ENCODE results near the gene SP9. TPM values are rescaled to one million over a fixed set of nuclear protein-coding genes. Genes with fewer than 3 reads are reported as not detected.

The SP9 gene
- total RNA-seq, 1 donor from 2014 or later: 0.56 TPM

DNA sequence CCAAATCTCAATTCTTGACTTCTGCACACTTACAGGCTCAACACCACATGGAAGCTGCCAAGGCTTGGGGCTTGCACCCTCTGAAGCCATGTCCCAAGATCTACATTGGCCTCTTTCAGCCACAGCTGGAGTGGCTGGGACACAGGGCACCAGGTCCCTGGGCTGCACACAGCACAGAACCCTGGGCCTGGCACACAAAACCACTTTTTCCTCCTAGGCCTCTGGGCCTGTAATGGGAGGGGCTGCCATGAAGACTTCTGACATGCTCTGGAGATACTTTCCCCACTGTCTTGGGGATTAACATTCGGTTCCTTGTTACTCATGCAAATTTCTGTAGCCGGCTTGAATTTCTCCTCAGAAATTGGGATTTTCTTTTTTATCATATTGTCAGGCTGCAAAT, 29.9 kb downstream of the SP9 start:
- DNase-seq (ENCODE audit: extremely low spot score, unreplicated experiment): no peak
- peaks cover 7% of the 10 kb centered on the region for H3K9me3 Mint-ChIP-seq
- H3K27ac Mint-ChIP-seq: no peak overlapping the region
- peaks cover 60% of the 10 kb centered on the region for H3K36me3 Mint-ChIP-seq
- no peaks in the 10 kb centered on the region for H3K27me3 Mint-ChIP-seq
- TF ChIP-seq, protein P1, sequence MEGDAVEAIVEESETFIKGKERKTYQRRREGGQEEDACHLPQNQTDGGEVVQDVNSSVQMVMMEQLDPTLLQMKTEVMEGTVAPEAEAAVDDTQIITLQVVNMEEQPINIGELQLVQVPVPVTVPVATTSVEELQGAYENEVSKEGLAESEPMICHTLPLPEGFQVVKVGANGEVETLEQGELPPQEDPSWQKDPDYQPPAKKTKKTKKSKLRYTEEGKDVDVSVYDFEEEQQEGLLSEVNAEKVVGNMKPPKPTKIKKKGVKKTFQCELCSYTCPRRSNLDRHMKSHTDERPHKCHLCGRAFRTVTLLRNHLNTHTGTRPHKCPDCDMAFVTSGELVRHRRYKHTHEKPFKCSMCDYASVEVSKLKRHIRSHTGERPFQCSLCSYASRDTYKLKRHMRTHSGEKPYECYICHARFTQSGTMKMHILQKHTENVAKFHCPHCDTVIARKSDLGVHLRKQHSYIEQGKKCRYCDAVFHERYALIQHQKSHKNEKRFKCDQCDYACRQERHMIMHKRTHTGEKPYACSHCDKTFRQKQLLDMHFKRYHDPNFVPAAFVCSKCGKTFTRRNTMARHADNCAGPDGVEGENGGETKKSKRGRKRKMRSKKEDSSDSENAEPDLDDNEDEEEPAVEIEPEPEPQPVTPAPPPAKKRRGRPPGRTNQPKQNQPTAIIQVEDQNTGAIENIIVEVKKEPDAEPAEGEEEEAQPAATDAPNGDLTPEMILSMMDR (conservative IDR thresholded peaks at IDR 0.05): no peak
- H3K4me3 Mint-ChIP-seq: no peak overlapping the region
- no peaks in the 10 kb centered on the region for H3K4me1 Mint-ChIP-seq (ENCODE audit: unreplicated experiment)

DNA sequence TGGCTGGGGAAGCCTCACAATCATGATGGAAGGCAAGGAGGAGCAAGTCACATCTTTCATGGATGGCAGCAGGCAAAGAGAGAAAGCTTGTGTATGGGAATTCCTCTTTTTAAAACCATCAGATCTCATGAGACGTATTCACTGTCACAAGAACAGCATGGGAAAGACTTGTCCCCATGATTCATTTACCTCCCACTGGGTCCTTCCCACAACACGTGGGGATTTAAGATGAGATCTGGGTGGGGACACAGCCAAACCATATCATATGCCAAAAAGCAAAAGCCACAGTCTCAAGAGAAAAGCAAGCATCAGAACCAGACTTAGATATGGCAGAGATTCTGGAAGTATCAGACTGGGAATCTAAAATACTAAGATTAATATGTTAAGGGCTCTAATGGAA, 30.8 kb downstream of the SP9 start:
- Mint-ChIP-seq H3K9me3 (peaks cover 7% of the 10 kb centered on the region), H3K27me3 (no peaks in the 10 kb centered on the region), H3K36me3 (peaks cover 60% of the 10 kb centered on the region), H3K27ac (no peak overlapping the region), H3K4me3 (no peak overlapping the region), H3K4me1 (ENCODE audit: unreplicated experiment) (no peaks in the 10 kb centered on the region)
- DNase-seq (ENCODE audit: extremely low spot score, unreplicated experiment): no peak
- TF ChIP-seq, protein P1 (conservative IDR thresholded peaks at IDR 0.05): no peak

DNA sequence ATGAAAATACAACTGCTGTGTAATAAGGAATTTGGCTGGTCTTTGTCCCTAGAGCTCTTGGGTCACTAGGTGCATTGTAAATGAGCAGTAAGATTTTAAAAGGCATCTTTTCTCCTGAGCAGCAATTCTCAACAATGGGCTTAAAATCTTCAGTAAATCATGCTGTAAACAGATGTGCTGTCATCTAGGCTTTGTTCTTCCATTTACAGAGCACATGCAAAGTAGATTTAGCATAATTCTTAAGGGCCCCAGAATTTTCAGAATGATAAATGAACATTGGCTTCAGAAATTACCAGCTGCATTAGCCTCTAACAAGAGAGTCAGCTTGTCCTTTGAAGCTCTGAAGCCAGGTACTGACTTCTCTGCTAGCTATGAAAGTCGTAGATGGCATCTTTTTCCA, 33.9 kb downstream of the SP9 start:
- Mint-ChIP-seq H3K36me3 (peaks cover 51% of the 10 kb centered on the region), H3K9me3 (peaks cover 7% of the 10 kb centered on the region), H3K4me3 (no peak overlapping the region), H3K27me3 (no peaks in the 10 kb centered on the region), H3K27ac (no peak overlapping the region), H3K4me1 (ENCODE audit: unreplicated experiment) (no peaks in the 10 kb centered on the region)
- TF ChIP-seq, protein P1 (conservative IDR thresholded peaks at IDR 0.05): no peak
- DNase-seq (ENCODE audit: extremely low spot score, unreplicated experiment): no peak

DNA sequence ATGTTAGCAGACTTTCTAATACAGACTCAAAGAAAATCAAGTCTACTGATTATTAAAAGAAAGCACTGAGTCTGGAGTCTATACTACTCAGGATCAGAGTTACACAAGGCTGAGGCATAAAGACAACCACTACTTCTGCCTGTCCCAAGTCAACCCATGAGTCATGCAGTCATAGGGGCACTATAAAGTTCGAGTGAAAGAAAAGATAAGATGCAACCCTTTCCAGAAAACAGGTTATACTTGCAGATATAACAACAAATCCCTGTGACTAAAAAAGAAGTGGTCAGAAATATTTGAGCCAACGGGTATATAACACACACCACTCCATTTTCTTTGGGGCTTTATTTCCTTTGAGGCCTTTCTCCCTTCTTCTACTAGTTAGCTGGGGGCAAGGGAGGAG, 42.2 kb downstream of the SP9 start:
- H3K4me3 Mint-ChIP-seq: no peak overlapping the region
- H3K36me3 Mint-ChIP-seq: peaks cover 17% of the 10 kb centered on the region
- H3K4me1 Mint-ChIP-seq (ENCODE audit: unreplicated experiment): no peaks in the 10 kb centered on the region

DNA sequence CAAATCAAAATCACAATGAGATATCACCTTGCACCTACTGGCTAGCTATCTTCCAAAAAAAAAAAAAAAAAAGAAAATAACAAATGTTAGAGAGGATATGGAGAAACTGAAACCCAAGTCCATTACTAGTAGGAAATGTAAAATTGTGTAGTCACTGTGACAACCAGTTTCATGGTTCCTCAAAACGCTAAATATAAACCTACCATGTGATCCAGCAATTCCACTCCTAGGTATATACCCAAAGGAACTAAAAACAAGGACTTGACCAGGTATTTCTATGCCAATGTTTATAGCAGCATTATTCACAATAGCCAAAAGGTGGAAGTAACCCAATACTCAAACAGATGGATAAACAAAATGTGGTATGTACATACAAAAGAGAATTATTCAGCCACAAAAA, 49.0 kb downstream of the SP9 start:
- no peaks in the 10 kb centered on the region for H3K4me1 Mint-ChIP-seq (ENCODE audit: unreplicated experiment)
- H3K36me3 Mint-ChIP-seq: peaks cover 21% of the 10 kb centered on the region
- no peak overlapping the region for H3K27ac Mint-ChIP-seq
- H3K27me3 Mint-ChIP-seq: no peaks in the 10 kb centered on the region
- DNase-seq (ENCODE audit: extremely low spot score, unreplicated experiment): no peak
- no peaks in the 10 kb centered on the region for H3K9me3 Mint-ChIP-seq
- TF ChIP-seq, protein P1 (conservative IDR thresholded peaks at IDR 0.05): no peak
- no peak overlapping the region for H3K4me3 Mint-ChIP-seq

More for the DNA sequence above, 42.2 kb downstream of the SP9 start:
- H3K9me3 Mint-ChIP-seq: no peaks in the 10 kb centered on the region
- no peak overlapping the region for H3K27ac Mint-ChIP-seq
- no peaks in the 10 kb centered on the region for H3K27me3 Mint-ChIP-seq
- TF ChIP-seq, protein P1 (conservative IDR thresholded peaks at IDR 0.05): no peak
- DNase-seq (ENCODE audit: extremely low spot score, unreplicated experiment): no peak

DNA sequence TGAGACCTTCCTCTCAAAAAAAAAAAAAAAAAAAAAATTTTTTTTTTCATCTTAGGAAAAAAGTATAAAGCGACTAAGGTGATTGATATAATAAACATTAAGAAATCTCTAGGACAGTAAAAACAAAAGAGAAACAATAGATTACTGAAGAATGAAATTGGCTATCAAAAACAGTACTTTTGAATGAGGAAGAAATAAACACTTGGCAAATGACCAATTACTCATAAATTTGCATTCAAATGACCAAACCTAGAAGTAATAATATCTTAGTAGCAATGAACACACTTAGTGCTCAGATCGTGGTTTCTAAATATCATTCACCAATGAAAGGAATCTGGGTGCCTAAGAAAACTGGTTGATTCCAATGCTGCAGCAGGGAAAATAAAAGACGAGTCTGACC, 50.4 kb downstream of the SP9 start:
- DNase-seq (ENCODE audit: extremely low spot score, unreplicated experiment): no peak
- Mint-ChIP-seq H3K9me3 (no peaks in the 10 kb centered on the region), H3K27me3 (no peaks in the 10 kb centered on the region), H3K4me1 (ENCODE audit: unreplicated experiment) (no peaks in the 10 kb centered on the region), H3K27ac (no peak overlapping the region), H3K4me3 (no peak overlapping the region), H3K36me3 (peaks cover 24% of the 10 kb centered on the region)
- TF ChIP-seq, protein P1 (conservative IDR thresholded peaks at IDR 0.05): no peak
